Jurkat, Clone E6-1 (cell line): ENCODE data around the gene RHEBL1.
A peak's percentile ranks its signal among the peaks of the same experiment; 100 is the strongest.

Source experiments
- DNase-seq: peaks from one replicate; pipeline ENCODE4 v3.0.0-alpha.2; 2011; ENCODE audit warnings: low read depth, low spot score
- H3K4me3 ChIP-seq: 2 replicates; pipeline ENCODE4 v1.5.1; 2011; ENCODE audit warnings: mild to moderate bottlenecking, low read length, control low read depth, moderate library complexity

Gene RHEBL1

DNA sequence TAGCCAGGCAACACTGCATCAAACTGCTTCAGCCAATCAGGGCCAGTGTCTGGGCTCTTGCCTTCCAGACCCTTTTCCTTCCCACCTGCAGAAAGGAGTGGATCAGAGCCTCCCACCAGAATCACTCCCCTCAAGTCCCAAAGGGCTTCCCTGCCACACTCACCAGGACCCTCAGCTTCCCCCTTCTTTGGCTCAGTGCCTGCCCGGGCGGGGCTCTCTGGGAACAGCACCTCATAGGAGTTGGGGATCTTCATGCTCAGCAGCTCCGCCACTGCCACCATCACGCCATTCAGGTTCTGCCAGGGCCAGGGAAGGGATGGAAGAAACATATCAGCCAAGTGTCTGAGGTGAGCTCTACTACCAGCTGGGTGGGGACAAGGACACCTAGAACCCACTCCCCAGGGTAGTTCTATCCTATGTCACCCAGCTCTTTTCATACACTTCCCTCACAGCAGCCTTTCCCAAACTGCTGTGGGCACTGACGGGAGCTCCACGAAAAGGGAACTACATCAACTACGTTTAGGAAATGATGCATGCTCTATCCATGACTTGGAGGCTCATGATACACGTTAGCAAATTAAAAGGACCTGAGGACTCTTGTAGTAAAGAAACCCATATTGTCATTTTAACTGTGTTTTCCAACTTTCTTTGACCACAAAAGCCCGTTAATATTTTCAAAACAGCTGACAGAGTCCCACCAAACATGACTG, 41.8 kb downstream of the RHEBL1 start:
- DNase-seq: no peak
- H3K4me3 ChIP-seq: no peak overlapping the region

DNA sequence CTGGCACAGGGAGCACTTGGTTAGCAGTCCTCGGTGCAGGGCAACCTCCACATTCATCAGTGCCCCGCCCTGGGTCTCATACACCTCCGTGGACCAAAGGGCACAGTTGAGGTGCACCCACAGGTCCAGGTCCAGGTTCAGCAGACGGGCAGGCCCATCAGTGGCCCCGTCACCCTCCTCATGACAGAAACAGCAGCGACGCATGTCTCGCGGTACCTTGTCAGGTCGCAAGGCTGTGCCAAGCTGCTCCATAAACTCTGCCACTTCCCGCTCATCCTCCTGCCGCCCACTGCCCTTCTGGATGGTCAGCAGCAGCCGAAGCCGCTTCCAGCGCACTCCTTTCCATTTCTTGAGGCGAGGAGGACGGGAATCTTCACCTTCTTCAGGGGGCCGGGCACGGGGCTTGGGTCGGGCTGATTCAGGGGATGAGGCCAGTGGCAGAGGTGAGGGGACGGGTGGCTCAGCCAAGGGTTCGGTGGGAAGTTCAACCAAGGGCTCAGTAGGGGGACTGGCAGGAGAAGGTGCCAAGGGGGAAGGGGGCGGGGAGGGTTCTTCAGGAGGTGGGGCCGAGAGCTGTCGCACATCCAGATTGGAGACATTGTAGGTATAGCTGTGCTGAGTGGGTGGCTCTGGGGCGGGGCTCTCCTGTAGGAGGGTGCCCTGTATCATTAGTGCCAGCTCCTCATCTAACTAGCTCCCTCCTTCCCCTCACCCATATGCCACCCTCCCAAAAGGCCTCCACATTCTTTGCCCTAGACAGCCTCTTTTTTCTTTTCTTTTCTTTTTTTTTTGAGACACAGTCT, 42.9 kb downstream of the RHEBL1 start:
- DNase-seq: no peak

DNA sequence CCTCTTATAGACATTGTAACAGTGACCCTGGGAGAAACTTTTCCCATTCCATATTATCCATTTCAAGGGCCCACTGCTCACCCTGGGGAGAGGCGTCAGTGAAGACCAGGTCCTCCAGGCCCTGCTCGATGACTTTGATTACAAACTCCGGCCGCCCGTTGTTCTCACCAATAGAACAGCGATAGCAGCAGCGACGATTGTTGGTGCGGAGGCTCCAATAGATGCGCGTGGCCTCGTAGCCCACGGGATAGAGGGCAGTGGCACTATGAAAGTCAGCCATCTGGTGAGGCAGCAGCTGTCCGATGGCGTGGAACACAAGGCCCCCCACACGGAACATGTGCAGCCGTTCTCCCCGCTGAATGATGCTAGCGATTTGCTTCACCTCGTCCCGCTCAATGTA, 43.7 kb downstream of the RHEBL1 start:
- DNase-seq: no peak
- H3K4me3 ChIP-seq: no peak overlapping the region

More for the DNA sequence above, 42.9 kb downstream of the RHEBL1 start:
- H3K4me3 ChIP-seq: no peak overlapping the region

DNA sequence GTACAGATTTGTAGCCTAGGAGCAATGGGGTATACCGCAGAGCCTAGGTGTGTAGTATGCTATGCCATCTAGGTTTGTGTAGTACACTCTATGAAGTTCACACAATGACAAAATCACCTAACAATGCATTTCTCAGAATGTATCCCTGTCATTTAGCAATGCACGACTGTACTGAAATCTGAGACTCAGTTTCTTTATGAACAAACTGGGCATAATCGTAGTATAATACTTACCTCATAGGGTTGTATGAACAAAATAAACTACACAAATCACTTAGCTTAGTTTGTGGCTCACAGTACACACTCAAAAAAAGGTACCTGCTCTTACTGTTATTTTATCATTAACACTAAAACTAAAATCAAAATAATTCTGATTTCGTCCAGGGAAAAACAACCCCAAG, 44.3 kb downstream of the RHEBL1 start:
- H3K4me3 ChIP-seq: no peak overlapping the region
- DNase-seq: no peak

DNA sequence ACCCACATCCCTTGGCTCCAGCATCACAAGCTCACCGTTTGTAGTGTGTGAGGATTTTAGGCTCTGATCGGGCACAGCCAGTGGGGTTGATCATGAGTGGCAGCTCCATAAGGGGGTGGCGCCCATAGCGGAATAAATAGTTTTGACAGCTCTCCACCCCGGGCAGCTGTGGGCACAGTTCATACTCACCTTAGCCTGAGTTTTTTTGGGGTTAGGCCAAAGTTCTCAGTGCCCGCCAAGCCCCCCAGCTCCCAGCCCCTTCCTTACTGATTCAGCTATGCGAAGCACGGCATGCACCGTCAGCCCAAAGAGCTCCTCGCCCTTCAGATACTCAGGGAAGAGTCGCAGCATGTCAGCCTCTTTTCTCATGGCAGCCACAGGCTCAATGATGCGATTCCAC, 45.2 kb downstream of the RHEBL1 start:
- DNase-seq: no peak
- H3K4me3 ChIP-seq: no peak overlapping the region

DNA sequence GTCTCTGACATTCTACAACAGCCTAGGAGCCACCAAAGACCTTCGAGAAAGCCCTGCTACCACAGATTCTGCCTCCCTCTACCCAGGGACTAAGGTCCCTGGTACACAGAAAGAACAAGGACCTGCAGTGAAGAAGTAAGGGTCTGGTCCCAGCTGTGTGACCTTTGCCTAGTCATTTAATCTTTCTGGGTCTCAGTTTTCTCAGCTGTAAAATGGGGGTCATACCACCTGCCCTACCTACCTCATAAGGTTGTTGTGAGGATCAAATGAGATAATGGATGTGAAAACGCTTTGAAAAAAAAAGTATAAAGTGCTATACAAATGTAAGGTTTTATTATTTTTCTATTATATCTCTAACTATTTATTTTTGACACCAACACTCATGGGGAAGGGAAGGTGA, 46.0 kb downstream of the RHEBL1 start:
- DNase-seq: no peak
- no peak overlapping the region for H3K4me3 ChIP-seq

DNA sequence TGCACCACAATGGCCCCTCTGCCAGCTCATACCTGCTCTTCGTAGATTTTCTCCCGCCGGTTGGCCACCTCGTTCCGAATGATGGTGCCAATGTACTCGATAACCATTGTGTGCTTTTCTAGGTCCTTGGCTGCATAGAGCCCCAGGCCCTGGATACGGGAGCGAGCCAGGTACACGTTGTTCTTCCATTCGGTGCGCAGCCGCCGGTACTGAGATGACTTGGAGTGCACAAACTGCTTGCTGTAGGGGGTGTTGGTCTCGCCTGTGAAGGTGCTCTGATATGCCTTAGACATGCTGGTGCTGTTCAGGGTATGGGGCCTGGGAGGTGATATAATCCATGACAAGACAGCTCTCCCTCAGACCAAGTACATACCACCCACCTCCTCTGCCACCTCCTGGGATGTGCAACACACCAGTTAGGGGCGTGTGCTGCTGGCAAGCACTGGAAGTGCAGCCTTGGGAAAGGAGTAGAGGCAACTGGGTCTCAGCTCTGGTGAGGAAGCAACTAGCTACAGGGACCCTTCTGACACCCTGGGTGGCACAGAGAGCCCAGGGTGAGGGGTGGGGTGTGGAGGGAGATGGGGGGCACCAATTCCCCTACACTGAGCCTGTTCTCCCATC, 47.1 kb downstream of the RHEBL1 start:
- H3K4me3 ChIP-seq: no peak overlapping the region
- DNase-seq: no peak

DNA sequence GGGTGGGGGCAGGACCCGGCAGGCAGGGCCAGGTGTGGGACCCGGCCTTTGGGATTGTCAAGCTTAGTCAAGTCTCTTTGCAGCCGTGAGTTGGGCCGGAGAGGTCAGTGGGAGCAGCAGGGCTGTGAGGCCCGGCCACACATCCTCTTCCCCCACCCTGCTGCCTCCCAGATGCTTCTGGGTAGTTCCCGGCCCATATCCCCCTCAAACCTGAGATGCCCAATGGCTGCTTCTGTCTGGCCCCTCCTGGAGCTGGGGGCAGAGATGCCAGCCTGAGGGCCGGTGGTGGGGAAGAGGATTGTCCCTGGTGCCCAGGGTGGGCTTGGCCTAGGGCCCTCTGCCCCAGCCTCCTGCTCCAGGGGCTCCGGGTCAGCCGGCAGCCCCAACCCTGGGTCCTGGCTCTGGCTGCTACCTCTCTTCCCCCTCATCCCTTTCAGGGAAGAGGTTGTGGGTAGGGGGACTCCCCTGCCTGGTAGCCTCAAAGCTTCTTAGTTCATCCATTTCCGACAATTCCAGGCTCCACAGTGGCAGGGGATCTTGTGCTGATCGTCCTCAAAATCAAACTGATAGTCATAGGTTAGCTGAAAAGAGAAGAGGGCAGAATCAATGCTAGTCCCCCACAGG, 48.4 kb downstream of the RHEBL1 start:
- H3K4me3 ChIP-seq: no peak overlapping the region

DNA sequence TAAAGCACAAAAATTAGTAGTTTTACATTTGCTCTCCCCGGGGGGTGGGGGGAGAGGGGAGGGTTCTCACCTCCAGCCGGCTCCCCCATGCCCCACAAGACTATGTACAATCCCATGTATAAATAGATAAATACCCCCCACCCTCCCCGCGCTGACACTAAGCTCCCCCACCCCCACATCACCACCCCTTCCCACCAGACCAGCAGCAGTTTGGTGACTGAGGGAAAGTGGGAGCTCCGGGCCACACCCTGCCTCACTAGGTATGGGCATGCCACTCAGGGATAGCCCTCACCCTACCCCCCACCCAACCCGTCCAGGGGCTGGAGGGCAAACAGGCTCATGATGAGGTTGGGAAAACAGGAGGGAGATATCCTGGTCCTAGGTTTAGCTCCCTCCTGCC, 49.3 kb downstream of the RHEBL1 start:
- H3K4me3 ChIP-seq: no peak overlapping the region
- DNase-seq: no peak

More for the DNA sequence above, 48.4 kb downstream of the RHEBL1 start:
- DNase-seq: no peak

DNA sequence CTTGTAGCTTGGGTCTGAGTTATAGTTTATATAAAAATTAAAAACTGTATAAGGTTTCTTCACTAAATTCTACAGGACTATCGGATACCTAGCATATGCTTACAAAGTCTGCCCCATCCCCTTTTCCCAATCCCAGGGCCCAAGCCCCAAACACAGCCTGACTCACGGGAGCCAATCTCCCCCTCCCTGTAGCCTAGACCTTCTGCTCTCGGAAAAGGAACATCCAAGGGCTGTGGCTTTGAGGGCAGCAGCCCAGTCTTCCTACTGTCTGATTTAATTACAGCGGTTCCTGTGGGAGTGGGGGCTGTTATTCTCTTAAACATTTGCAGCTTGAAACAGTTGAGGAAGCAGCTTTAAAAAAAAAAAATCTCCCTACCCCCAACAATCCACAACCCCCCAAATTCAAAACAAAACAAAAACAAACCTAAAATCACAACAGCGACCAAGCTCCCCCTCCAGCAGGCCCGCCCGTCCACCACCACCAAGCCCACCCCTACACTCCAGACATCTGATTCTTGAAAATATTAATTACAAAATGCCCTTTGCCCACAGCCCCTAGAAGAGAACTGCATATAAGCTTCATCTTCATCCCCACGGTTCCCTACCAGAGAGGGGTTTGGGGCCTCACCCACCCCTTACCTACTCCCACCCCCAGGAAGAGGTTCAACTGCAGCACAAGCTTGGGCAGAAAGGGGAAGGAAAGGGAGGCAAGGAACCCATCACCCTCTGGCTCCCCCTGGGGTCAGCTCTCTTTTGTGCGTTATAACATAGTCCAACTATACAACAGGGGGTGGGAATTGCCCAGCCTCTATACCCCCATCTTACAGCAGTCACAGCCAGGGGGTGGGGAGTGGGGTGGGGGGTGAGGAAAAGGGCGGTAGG, 50.1 kb downstream of the RHEBL1 start:
- DNase-seq: peak; percentile 43
- peak overlapping the region; percentile 92 for H3K4me3 ChIP-seq

DNA sequence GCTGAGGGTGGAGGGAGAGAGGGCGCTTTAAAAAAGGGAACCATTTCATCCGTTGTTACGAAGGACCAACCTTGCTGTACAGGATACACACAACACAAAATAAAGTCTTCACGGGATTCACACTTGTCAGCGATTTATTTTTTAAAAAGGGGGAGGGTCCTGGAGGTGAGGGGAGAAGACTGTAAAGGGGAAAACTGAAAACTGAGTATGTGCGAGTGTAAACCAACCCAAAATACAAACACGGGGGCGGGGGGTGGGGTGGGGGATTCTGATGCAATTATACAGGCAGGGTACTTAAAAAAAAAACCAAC, 50.7 kb downstream of the RHEBL1 start:
- peak overlapping the region; percentile 92 for H3K4me3 ChIP-seq
- DNase-seq: no peak

DNA sequence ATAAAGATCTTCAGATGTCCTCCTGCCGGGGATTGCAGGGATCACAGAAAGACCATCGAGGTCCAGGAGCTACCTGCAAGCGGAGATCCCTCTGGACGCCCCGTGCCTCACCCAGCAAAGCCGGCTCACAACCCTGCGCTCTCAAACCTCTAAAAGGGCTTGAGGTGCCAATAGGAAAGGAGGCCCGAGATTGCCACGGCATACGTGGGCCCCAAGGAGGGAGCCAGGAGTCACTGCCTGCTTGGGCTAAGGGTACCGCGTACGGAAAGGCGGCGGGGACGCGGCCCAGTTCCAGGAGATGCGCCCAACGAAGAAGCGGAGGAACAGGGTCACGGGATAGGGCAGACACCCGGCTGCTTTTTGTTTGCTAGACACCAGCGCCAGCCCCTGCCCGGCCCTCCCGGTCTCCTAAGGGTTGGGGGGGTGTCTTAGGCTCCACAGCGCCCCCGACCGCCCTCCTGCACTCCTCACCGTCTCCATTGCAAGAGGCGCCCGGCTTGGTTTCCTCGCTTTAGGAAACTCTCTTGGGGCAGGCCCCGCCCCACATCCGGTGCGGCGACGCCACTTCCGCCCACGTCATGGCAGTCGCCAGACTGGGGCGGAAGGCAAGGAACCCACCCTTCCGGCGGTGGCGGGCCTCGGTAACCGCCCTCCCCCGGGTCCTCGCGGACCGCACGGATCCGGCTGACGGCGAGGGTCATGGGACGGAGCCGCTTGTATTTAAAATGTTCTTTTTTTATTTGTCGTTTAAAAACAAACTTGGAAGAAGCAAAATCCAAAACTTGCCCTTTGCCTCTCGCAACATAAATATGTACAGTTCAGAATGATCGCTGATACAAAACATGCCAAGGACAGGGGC, 51.3 kb downstream of the RHEBL1 start, which contains the start of gene PRKAG1:
PRKAG1 (minus strand) TSS at position 516 of the 859 bp plus-strand sequence; CDS start at position 480, 36 bp downstream.
- peak; percentile 94 for DNase-seq
- peak within 1 kb of the TSS; percentile 92 for H3K4me3 ChIP-seq

DNA sequence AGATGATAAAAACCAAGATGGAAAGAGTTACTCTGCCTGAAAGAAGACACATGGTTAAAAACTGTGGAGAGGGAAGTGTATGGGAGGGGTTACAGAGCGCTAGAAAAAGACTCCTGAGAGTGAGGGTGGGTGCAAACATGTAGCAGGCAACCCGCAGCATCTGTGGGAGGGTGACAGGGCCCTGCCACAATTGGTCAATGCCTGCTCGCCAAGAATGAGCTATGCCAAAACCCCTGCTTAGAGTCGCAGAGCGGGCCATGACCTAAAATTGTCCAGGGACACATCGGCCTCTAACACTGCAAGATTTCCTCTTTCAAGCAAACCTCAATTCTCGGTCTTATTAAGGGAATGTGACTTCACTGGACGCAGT, 51.9 kb downstream of the RHEBL1 start:
- peak overlapping the region; percentile 92 for H3K4me3 ChIP-seq
- DNase-seq: no peak

DNA sequence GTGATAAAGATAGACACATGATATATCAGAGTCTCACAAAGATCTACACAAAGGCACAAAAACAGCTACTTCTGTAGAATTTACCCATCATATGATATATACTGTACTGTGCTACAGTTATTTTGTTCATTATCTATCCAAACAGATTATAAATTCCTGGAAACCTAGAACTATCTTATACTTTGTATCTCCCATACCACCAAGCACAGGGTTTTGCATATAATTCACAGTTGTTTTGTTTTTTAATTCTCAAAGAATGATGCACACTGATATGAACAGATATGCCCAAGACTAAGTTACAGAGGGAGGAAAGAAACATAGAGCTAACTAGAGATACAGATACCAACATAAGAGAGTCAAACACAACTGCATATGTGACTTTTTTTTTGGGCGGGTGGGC, 54.6 kb downstream of the RHEBL1 start:
- no peak overlapping the region for H3K4me3 ChIP-seq

More for the DNA sequence above, 54.6 kb downstream of the RHEBL1 start:
- no peak for DNase-seq
